DMS79 treated with DMSO at 0.1 percent for 48 hours (cell line): Measurements from ENCODE around the gene TFEB.

Experiments
- DNase-seq: peaks from one replicate; lab custom pipeline; 2025; lab: John Stamatoyannopoulos, UW

The TFEB gene

GRCh38 chr6:41638002-41638934, 97.1 kb downstream of the TFEB start, which contains the start of gene MDFI:
Gene MDFI (plus strand): TSS chr6:41638468. CDS start chr6:41638750, 282 bp downstream.
- DNase-seq = no peak

- no peak for DNase-seq
Observed at GRCh38 chr6:41637194-41638001, 98.0 kb downstream of the TFEB start.

DNA sequence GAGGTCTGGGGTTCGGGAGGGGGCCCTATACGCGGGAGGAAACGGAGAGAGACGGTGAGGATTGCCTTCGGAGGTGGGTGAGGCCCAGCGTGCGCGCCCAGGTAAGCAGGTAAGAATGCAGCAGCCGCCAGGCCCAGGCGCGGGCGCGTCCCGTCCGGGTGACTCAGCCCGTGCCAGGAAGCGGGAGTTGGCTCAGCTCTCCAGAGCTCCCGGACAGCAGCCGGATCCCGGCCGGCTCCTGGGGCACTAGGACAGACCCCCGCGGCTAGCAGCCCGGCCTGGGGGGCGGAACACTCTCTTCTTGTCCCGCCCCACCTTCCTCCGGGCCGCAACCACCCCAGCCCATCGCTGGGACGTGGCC, 98.6 kb downstream of the TFEB start:
- DNase-seq = no peak

GRCh38 chr6:41635365-41635764, 100.0 kb downstream of the TFEB start:
- no peak for DNase-seq

DNA sequence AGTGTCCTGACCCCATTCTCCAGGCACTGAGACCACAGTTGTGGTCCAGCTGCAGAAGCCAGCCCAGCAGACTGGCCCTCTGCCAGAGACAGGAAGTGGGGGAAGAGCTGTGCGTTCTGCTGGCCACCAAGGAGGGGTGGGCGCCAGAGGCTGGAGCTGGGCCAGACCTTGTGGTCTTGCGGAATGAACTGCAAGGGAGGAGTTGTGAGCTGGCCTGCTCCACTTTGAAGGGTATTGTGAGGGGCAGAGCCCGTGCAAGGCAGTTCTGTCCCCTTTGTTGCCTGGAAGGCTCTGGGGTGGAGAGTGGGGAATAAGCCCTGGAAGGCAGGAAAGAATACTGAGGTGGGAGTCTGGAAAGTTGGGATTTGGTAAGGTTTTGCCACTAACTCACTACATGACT, 100.8 kb downstream of the TFEB start:
- DNase-seq = peak; percentile 14
